PC-9 (cell line): ENCODE data around the gene DNMBP. TPM values are rescaled to one million over a fixed set of nuclear protein-coding genes. Genes with fewer than 3 reads are reported as not detected.

ENCODE experiments used
- BruUV-seq: library from RNA; stranded (reverse); fragments of 400-500 nt; replicated peaks from 2 replicates; lab custom pipeline; 2021; lab: Mats Ljungman, UMichigan
- CTCF ChIA-PET: fragments of 300-600 bp; sonication (Branson Sonifier 250); formaldehyde crosslinking; loops from one replicate; lab custom pipeline; 2022; ENCODE audit warnings: antibody characterized with exemption; lab: Charles Lee
- POLR2A ChIA-PET: fragments of 300-600 bp; sonication (Branson Sonifier 250); formaldehyde crosslinking; loops from one replicate; lab custom pipeline; 2022; ENCODE audit warnings: antibody characterized with exemption; ENCODE audit not compliant: unreplicated experiment; lab: Charles Lee
- DNase-seq, 2 experiments: peaks; one replicate each; pipeline versions ENCODE4 v3.0.0 to v3.0.0-alpha.2; 2015 to 2022; ENCODE audit warnings: mixed read lengths in 1 of 2
- H2AFZ ChIP-seq: fragments of 200-600 bp; sonication (generic); 2 replicates; pipeline ENCODE4 v1.8.1; 2017; ENCODE audit warnings: antibody characterized with exemption
- H3F3A ChIP-seq: fragments of 200-600 bp; sonication (generic); 2 replicates; pipeline ENCODE4 v1.8.1; 2017; ENCODE audit warnings: antibody characterized with exemption, mild to moderate bottlenecking, low read depth; ENCODE audit not compliant: insufficient read depth
- H3K27ac ChIP-seq: fragments of 200-600 bp; sonication (generic); 2 replicates; pipeline ENCODE4 v1.6.1; 2016; ENCODE audit warnings: mixed run types
- H3K27me3 ChIP-seq: fragments of 200-600 bp; sonication (generic); 2 replicates; pipeline ENCODE4 v1.6.1; 2016; ENCODE audit warnings: low read depth, mixed run types; ENCODE audit not compliant: insufficient read depth
- H3K36me3 ChIP-seq: fragments of 200-600 bp; sonication (generic); 2 replicates; pipeline ENCODE4 v1.6.1; 2016; ENCODE audit warnings: low read depth, mixed run types
- H3K4me1 ChIP-seq: fragments of 200-600 bp; sonication (generic); replicated peaks from 2 replicates; pipeline ENCODE4 v1.6.1; 2016; ENCODE audit warnings: mixed run types; ENCODE audit not compliant: insufficient read depth
- H3K4me2 ChIP-seq: fragments of 200-600 bp; sonication (generic); 2 replicates; pipeline ENCODE4 v1.6.1; 2017; ENCODE audit warnings: mixed run types
- H3K4me3 ChIP-seq: fragments of 200-600 bp; sonication (generic); 2 replicates; pipeline ENCODE4 v1.6.1; 2016; ENCODE audit warnings: mixed run types
- H3K79me2 ChIP-seq: fragments of 200-600 bp; sonication (generic); 2 replicates; pipeline ENCODE4 v1.6.1; 2017; ENCODE audit warnings: low read depth, mixed run types
- H3K9me2 ChIP-seq: fragments of 200-600 bp; sonication (generic); 2 replicates; pipeline ENCODE4 v1.8.1; 2017; ENCODE audit warnings: mild to moderate bottlenecking; ENCODE audit not compliant: insufficient read depth
- H3K9me3 ChIP-seq: fragments of 200-600 bp; sonication (generic); 2 replicates; pipeline ENCODE4 v1.8.1; 2016; ENCODE audit warnings: low read depth; ENCODE audit not compliant: insufficient read depth
- H4K20me1 ChIP-seq: fragments of 200-600 bp; sonication (generic); 2 replicates; pipeline ENCODE4 v1.8.1; 2017; ENCODE audit not compliant: insufficient read depth
- EZH2 ChIP-seq: fragments of 200-600 bp; sonication (generic); IDR thresholded peaks from 2 replicates; pipeline ENCODE4 v1.8.0; 2017; ENCODE audit warnings: antibody characterized with exemption, low read depth
- intact Hi-C: fragments of 100-400 bp; cut with micrococcal nuclease; formaldehyde crosslinking; loops from one replicate; pipeline ENCODE4 v1.10.0; 2022; ENCODE audit not compliant: unreplicated experiment
- total RNA-seq: library from RNA; stranded (reverse); gene quantifications from 2 replicates; pipeline ENCODE4 v1.2.3, GENCODE V29; 2021
- TF ChIP-seq, protein P1 (sequence below): fragments of 200-600 bp; sonication (generic); conservative IDR thresholded peaks from 2 replicates; pipeline ENCODE4 v1.6.1; 2017; ENCODE audit warnings: mixed run types, antibody characterized with exemption, mild to moderate bottlenecking, moderate library complexity

The DNMBP gene
- total RNA-seq, 1 experiment from 2014 or later, result 14.9 TPM

DNA sequence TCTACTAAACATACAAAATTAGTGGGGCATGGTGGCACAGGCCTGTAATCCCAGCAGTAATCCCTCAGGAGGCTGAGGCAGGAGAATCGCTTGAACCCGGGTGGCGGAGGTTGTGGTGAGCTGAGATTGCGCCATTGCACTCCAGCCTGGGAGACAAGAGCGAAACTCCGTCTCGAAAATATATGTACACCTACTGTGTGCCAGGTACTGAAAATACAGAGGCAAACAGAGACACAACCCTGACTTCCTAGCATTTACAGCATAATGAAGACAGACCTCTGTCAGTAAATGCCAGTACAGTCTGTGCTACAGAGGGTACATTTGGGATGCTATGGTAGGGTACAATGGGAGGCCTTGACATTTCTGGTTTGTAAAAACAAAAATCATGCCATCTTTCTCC lies 160.7 kb downstream of the DNMBP start:
- ChIA-PET POLR2A (no interaction called here), CTCF (no interaction called here)
- Histone ChIP-seq H3K27me3 (no peaks in the 10 kb centered on the region), H4K20me1 (no peaks in the 10 kb centered on the region; the same call in 1 of the 2 replicates), H3K27ac (no peak overlapping the region), H3K9me2 (no peaks in the 10 kb centered on the region), H3K4me2 (no peak overlapping the region), H3K4me1 (no peaks in the 10 kb centered on the region), H2AFZ (no peak overlapping the region), H3K9me3 (no peaks in the 10 kb centered on the region), H3K79me2 (no peaks in the 10 kb centered on the region), H3K36me3 (peaks cover 17% of the 10 kb centered on the region; the same call in 1 of the 2 replicates), H3F3A (peaks cover 28% of the 10 kb centered on the region; the same call in 1 of the 2 replicates), H3K4me3 (no peak overlapping the region)
- TF ChIP-seq EZH2, result no peak
- TF ChIP-seq, protein P1, sequence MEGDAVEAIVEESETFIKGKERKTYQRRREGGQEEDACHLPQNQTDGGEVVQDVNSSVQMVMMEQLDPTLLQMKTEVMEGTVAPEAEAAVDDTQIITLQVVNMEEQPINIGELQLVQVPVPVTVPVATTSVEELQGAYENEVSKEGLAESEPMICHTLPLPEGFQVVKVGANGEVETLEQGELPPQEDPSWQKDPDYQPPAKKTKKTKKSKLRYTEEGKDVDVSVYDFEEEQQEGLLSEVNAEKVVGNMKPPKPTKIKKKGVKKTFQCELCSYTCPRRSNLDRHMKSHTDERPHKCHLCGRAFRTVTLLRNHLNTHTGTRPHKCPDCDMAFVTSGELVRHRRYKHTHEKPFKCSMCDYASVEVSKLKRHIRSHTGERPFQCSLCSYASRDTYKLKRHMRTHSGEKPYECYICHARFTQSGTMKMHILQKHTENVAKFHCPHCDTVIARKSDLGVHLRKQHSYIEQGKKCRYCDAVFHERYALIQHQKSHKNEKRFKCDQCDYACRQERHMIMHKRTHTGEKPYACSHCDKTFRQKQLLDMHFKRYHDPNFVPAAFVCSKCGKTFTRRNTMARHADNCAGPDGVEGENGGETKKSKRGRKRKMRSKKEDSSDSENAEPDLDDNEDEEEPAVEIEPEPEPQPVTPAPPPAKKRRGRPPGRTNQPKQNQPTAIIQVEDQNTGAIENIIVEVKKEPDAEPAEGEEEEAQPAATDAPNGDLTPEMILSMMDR, result no peak
- DNase-seq, result no peak
- intact Hi-C loops, result no loop called here
- no TSS peak for BruUV-seq

DNA sequence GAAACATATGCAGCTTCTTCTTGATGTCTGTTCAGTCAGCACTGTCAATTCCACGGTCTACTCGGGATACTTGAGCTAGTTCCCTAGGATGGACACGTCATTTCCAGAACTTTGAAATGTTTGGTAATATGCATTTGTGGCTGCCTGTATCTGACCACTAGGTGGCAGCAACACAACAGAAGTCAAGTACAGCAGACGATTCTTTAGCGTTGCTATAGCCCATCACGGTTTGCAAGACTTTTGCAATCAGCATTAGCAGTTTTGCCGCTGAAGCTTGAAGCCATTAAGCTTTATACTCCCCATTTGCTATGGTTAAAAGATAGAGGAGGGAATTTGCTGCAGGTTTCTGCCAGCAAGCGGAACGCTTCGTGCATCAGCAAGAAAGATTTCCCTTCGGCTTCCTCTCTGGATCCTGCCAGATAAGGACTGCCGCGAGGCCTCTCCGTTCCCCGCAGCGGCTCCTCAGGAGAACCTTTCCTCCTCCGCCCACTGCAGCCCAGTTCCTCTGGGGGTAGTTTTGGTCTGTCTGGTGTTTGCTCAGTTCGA lies 163.8 kb downstream of the DNMBP start:
- no peaks in the 10 kb centered on the region; the same call in 1 of the 2 replicates for H4K20me1 ChIP-seq
- peak; percentile 39 to 66 for DNase-seq
- no peak overlapping the region for H3K27ac ChIP-seq
- CTCF ChIA-PET, result interaction anchor here (0.6 to 1.2 kb wide), 4 partner anchors 114 to 236 kb away, joined by 3 to 6 read pairs (median 4); partner anchors contain the start of gene CUTC
- H3K4me1 ChIP-seq, result no peaks in the 10 kb centered on the region
- H3K9me2 ChIP-seq, result no peaks in the 10 kb centered on the region
- no peak for TF ChIP-seq EZH2
- TF ChIP-seq, protein P1, result peak; percentile 88
- no peaks in the 10 kb centered on the region for H3K27me3 ChIP-seq
- peaks cover 23% of the 10 kb centered on the region; the same call in 1 of the 2 replicates for H3F3A ChIP-seq
- POLR2A ChIA-PET, result interaction anchor here (0.6 kb wide), 2 partner anchors 33 to 60 kb away, joined by 3 read pairs; no protein-coding TSS in a partner anchor
- intact Hi-C loops, result no loop called here
- H3K79me2 ChIP-seq, result no peaks in the 10 kb centered on the region
- H2AFZ ChIP-seq, result no peak overlapping the region
- no peaks in the 10 kb centered on the region for H3K9me3 ChIP-seq
- BruUV-seq, result no TSS peak
- no peak overlapping the region for H3K4me2 ChIP-seq
- 0 out of 2 replicates have a peak, but pooled peaks cover 14% of the 10 kb centered on the region for H3K36me3 ChIP-seq
- H3K4me3 ChIP-seq, result no peak overlapping the region

DNA sequence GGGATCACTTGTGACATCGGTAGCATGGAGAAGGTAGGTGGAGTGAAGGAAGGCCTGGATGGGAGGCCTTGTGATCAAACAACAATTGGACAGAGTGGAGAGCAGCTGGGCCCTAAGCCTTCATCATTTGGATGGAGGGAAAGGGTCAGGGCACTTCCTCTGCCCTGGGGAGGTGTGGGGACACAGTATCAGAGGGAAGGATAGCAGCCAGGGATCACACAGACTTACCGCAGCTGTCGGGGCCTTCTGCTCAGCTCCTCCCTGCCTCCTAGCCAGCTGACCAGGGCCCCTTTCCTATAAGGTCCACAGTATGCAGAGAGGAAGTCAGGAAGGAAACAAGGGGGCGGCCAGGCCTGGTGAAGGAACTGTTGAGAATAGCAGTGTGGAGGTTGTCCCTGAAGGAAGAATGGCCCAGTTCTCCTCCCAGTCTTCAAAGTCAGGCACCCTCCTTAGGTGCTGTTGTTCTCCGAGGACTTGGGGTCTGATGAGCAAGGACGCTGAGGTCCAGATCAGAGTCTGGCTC lies 165.3 kb downstream of the DNMBP start:
- H3K4me1 ChIP-seq, result no peaks in the 10 kb centered on the region
- ChIA-PET POLR2A (no interaction called here), CTCF (interaction anchor here (1.2 kb wide), 1 partner anchor 122 kb away, joined by 5 read pairs; no protein-coding TSS in a partner anchor)
- no peak overlapping the region for H3K4me2 ChIP-seq
- BruUV-seq, result no TSS peak
- DNase-seq, result no peak
- intact Hi-C loops, result no loop called here
- 0 out of 2 replicates have a peak, but pooled peaks cover 14% of the 10 kb centered on the region for H3K36me3 ChIP-seq
- H3K4me3 ChIP-seq, result no peak overlapping the region
- H3K27me3 ChIP-seq, result no peaks in the 10 kb centered on the region
- peaks cover 23% of the 10 kb centered on the region; the same call in 1 of the 2 replicates for H3F3A ChIP-seq
- no peak overlapping the region for H2AFZ ChIP-seq
- no peaks in the 10 kb centered on the region for H3K79me2 ChIP-seq
- no peaks in the 10 kb centered on the region; the same call in 1 of the 2 replicates for H4K20me1 ChIP-seq
- no peak overlapping the region for H3K27ac ChIP-seq
- TF ChIP-seq EZH2, result no peak
- TF ChIP-seq, protein P1, result no peak
- no peaks in the 10 kb centered on the region for H3K9me3 ChIP-seq
- no peaks in the 10 kb centered on the region for H3K9me2 ChIP-seq
